Common myeloid progenitor, CD34-positive (primary cell): ENCODE measurements around the gene RNF133.
"Not testable (repeated sequence)": the region's sequence is repeated elsewhere in the genome, so short reads cannot be mapped to it uniquely, and the experiment has no call there.

Source experiments
- CTCF ChIA-PET: fragments of 350-600 bp; sonication (Branson Sonifier 250); formaldehyde crosslinking; loops from one replicate; lab custom pipeline; 2021; ENCODE audit warnings: antibody characterized with exemption; lab: Charles Lee
- POLR2A ChIA-PET: fragments of 350-600 bp; sonication (Branson Sonifier 250); formaldehyde crosslinking; loops from one replicate; lab custom pipeline; 2021; ENCODE audit warnings: antibody characterized with exemption; lab: Charles Lee
- DNase-seq, 3 donors: peaks; one replicate each; pipeline versions ENCODE4 v3.0.0 to v3.0.0-alpha.2; 2013
- H3K27ac ChIP-seq, 2 experiments: 1 replicate in 1 of 2; 2 replicates in 1 of 2; pipeline ENCODE4 v1.7.0; 2013; ENCODE audit warnings: inconsistent platforms in 2 of 2, low read length in 2 of 2, mild to moderate bottlenecking in 2 of 2, low read depth in 1 of 2, moderate library complexity in 1 of 2; ENCODE audit not compliant: severe bottlenecking in 2 of 2, insufficient read depth in 1 of 2, poor library complexity in 1 of 2
- H3K27me3 ChIP-seq, 5 experiments: replicated peaks in 2 of 5; 1 replicate in 3 of 5; 2 replicates in 2 of 5; pipeline versions ENCODE4 v1.6.1 to v1.7.0; 2013; ENCODE audit warnings: low read length in 4 of 5, mild to moderate bottlenecking in 2 of 5, moderate library complexity in 2 of 5, inconsistent platforms in 1 of 5; ENCODE audit not compliant: insufficient read depth in 5 of 5, control insufficient read depth in 4 of 5
- H3K36me3 ChIP-seq, 4 experiments: 1 replicate in 2 of 4; 2 replicates in 2 of 4; pipeline versions ENCODE4 v1.6.1 to v1.7.0; 2013; ENCODE audit warnings: low read length in 3 of 4, control low read depth in 1 of 4, mild to moderate bottlenecking in 1 of 4; ENCODE audit not compliant: control insufficient read depth in 4 of 4, insufficient read depth in 4 of 4
- H3K4me1 ChIP-seq, 4 experiments: 1 replicate in 3 of 4; 2 replicates in 1 of 4; pipeline versions ENCODE4 v1.6.1 to v1.7.1; 2013; ENCODE audit warnings: low read length in 3 of 4, mild to moderate bottlenecking in 3 of 4, control low read depth in 1 of 4, inconsistent platforms in 1 of 4, moderate library complexity in 1 of 4; ENCODE audit not compliant: control insufficient read depth in 4 of 4, insufficient read depth in 4 of 4; ENCODE audit errors: control extremely low read depth in 1 of 4
- H3K4me3 ChIP-seq, 7 experiments: 1 replicate in 4 of 7; 2 replicates in 3 of 7; pipeline versions ENCODE4 v1.5.1 to v1.7.0; 2013; ENCODE audit warnings: mild to moderate bottlenecking in 7 of 7, low read length in 6 of 7, moderate library complexity in 6 of 7, inconsistent platforms in 2 of 7, low read depth in 2 of 7, control low read depth in 1 of 7; ENCODE audit not compliant: insufficient read depth in 4 of 7, control insufficient read depth in 1 of 7; ENCODE audit errors: extremely low read depth in 1 of 7
- H3K9me3 ChIP-seq, 5 experiments: 1 replicate in 4 of 5; 2 replicates in 1 of 5; pipeline versions ENCODE4 v1.6.1 to v1.7.1; 2013; ENCODE audit warnings: low read length in 4 of 5, mild to moderate bottlenecking in 2 of 5, inconsistent platforms in 1 of 5, low read depth in 1 of 5, moderate library complexity in 1 of 5; ENCODE audit not compliant: control insufficient read depth in 4 of 5, insufficient read depth in 2 of 5; ENCODE audit errors: control extremely low read depth in 1 of 5
- WGBS: methylation state at CpG from one replicate; pipeline ENCODE4 v1.1.5; 2013; ENCODE audit not compliant: insufficient coverage; 5-methylcytosine and 5-hydroxymethylcytosine counted together

Gene RNF133

DNA sequence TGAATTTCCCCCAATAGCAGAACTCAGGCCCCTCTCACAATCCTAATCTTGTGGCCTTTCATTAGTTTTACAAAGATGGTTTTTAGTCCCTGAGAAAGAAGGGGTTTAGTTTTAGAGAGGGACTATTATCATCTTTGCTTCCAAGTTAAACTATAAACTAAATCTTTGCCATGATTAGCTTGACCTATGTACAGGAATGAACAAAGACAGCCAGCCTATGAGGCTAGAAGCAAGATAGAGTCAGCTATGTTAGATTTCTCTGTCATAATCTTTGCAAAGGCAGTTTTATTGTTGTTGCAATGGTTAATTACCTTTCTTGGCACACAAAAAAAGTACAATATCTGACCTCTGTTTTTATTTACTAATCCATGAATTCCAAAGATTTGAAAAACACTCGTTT is 19.1 kb downstream of the RNF133 start:
- H3K4me3 ChIP-seq = no peak overlapping the region
- CTCF ChIA-PET = no interaction called here
- H3K27ac ChIP-seq = no peak overlapping the region
- H3K4me1 ChIP-seq = no peaks in the 10 kb centered on the region
- no peaks in the 10 kb centered on the region for H3K36me3 ChIP-seq
- no CpG with 5 or more reads among the region's 1 CpG for WGBS
- DNase-seq = no peak
- POLR2A ChIA-PET = no interaction called here
- no peaks in the 10 kb centered on the region for H3K27me3 ChIP-seq
- no peaks in the 10 kb centered on the region for H3K9me3 ChIP-seq

GRCh38 chr7:122679269-122679709 is 19.6 kb downstream of the RNF133 start:
- H3K4me1 ChIP-seq, POLR2A ChIA-PET, DNase-seq, H3K27ac ChIP-seq, H3K27me3 ChIP-seq, H3K36me3 ChIP-seq, CTCF ChIA-PET, H3K4me3 ChIP-seq, H3K9me3 ChIP-seq: not testable (repeated sequence)
- WGBS = 81% methylated on average over 9 of the region's 9 CpGs

GRCh38 chr7:122677149-122677548 is 21.8 kb downstream of the RNF133 start:
- no peak for DNase-seq
- Histone ChIP-seq H3K4me1 (no peaks in the 10 kb centered on the region), H3K4me3 (no peak overlapping the region), H3K27ac (no peak overlapping the region), H3K9me3 (no peaks in the 10 kb centered on the region), H3K27me3 (no peaks in the 10 kb centered on the region), H3K36me3 (no peaks in the 10 kb centered on the region)
- CTCF ChIA-PET = interaction anchor here (1.3 kb wide), 1 partner anchor 8 kb away, joined by 3 read pairs; no protein-coding TSS in a partner anchor
- WGBS = 100% methylated on average over 1 of the region's 1 CpG
- POLR2A ChIA-PET = no interaction called here

- Histone ChIP-seq H3K9me3 (no peaks in the 10 kb centered on the region), H3K36me3 (no peaks in the 10 kb centered on the region), H3K27me3 (no peaks in the 10 kb centered on the region), H3K4me3 (no peak overlapping the region), H3K27ac (no peak overlapping the region), H3K4me1 (no peaks in the 10 kb centered on the region)
- POLR2A ChIA-PET = no interaction called here
- WGBS = 89% methylated on average over 2 of the region's 2 CpGs
- DNase-seq = no peak
- CTCF ChIA-PET = no interaction called here
These were observed 22.5 kb downstream of the RNF133 start for GRCh38 chr7:122676466-122676865.

DNA sequence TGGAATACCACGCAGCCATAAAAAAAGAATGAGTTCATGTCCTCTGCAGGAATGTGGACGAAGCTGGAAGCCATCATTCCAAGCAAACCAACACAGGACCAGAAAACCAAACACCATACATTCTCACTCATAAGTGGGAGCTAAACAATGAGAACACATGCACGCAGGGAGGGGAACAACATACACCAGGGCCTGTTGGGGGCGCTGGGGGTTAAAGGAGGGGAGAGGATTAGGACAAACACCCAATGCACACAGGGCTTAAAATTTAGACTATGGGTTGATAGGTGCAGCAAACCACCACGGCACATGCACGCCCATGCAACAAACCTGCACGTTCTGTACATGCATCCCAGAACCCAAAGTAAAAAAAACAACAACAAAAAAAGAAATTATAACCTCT is 23.3 kb downstream of the RNF133 start:
- POLR2A ChIA-PET = no interaction called here
- no CpG with 5 or more reads among the region's 7 CpGs for WGBS
- Histone ChIP-seq H3K36me3 (no peaks in the 10 kb centered on the region), H3K9me3 (no peaks in the 10 kb centered on the region), H3K4me3 (no peak overlapping the region), H3K27me3 (no peaks in the 10 kb centered on the region), H3K4me1 (no peaks in the 10 kb centered on the region), H3K27ac (no peak overlapping the region)
- CTCF ChIA-PET = no interaction called here
- no peak for DNase-seq

DNA sequence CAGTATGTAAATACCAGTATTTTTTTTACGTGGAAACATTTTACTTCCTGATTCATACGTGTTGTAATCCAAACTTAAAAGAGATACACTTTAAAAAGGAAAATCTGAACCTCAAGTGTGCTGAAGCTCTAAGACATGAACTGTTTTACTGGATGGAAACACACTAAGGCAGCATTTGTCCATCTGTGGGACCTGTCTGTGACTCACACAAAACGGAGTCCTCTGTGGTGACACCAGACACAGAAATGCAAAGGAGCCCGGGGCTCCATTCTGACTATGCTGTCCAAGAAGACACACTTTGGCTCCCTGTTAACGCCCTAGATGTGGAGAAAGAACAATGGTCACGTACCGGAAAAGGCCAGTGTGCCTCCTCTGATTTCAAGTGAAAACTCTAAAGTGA is 23.9 kb downstream of the RNF133 start:
- CTCF ChIA-PET = no interaction called here
- WGBS = 93% methylated on average over 5 of the region's 7 CpGs
- Histone ChIP-seq H3K4me3 (no peak overlapping the region), H3K27me3 (no peaks in the 10 kb centered on the region), H3K9me3 (no peaks in the 10 kb centered on the region), H3K4me1 (no peaks in the 10 kb centered on the region), H3K36me3 (no peaks in the 10 kb centered on the region), H3K27ac (no peak overlapping the region)
- POLR2A ChIA-PET = no interaction called here
- no peak for DNase-seq

DNA sequence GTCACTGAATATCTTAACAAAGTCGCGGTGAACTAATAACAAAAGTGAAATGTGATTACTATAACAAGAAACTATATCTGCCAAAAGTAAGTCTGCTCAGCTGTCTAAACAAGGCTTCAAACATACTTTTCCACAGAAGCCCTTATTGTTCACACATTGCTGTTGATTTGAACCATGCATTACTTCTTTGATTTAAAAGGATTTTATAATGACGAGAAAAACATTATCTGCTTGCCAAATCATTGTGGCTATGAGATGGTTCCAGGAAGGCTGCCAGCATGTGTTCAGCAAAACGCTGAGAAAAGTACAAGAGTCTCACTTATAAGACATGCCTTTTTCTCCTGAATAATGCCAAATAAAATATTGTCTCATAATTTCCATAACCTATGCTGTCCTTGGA is 24.4 kb downstream of the RNF133 start:
- no CpG with 5 or more reads among the region's 4 CpGs for WGBS
- POLR2A ChIA-PET = no interaction called here
- Histone ChIP-seq H3K4me3 (no peak overlapping the region), H3K36me3 (no peaks in the 10 kb centered on the region), H3K27ac (no peak overlapping the region), H3K4me1 (no peaks in the 10 kb centered on the region), H3K9me3 (no peaks in the 10 kb centered on the region), H3K27me3 (no peaks in the 10 kb centered on the region)
- no peak for DNase-seq
- CTCF ChIA-PET = no interaction called here
